GM23338 (cell line): ENCODE results near the gene MBNL1. TPM values are rescaled to one million over a fixed set of nuclear protein-coding genes. Genes with fewer than 3 reads are reported as not detected.

Source experiments
- ATAC-seq: fragments of 200-7000 bp; cut with Tn5 transposase; 3 replicates; pipeline ENCODE4 v1.9.1; 2020
- DNase-seq: peaks from one replicate; pipeline ENCODE4 v3.0.0-alpha.2; 2015; ENCODE audit warnings: low spot score
- H2AFZ ChIP-seq: fragments of 200-600 bp; sonication (generic); 2 replicates; pipeline ENCODE4 v1.8.0; 2016; ENCODE audit warnings: antibody characterized with exemption, mild to moderate bottlenecking, moderate library complexity
- H3F3A ChIP-seq: fragments of 200-600 bp; sonication (generic); replicated peaks from 2 replicates; pipeline ENCODE4 v1.8.0; 2017; ENCODE audit warnings: antibody characterized with exemption, mixed run types, low read depth
- H3K27ac ChIP-seq: fragments of 200-600 bp; sonication (generic); 2 replicates; pipeline ENCODE4 v1.6.1; 2016; ENCODE audit warnings: low read depth
- H3K27me3 ChIP-seq: fragments of 200-600 bp; sonication (generic); 2 replicates; pipeline ENCODE4 v1.8.0; 2016; ENCODE audit warnings: mild to moderate bottlenecking, mixed run types, moderate library complexity; ENCODE audit not compliant: insufficient read depth
- H3K36me3 ChIP-seq: fragments of 200-600 bp; sonication (generic); 2 replicates; pipeline ENCODE4 v1.8.0; 2016; ENCODE audit warnings: mild to moderate bottlenecking; ENCODE audit not compliant: insufficient read depth
- H3K4me1 ChIP-seq: fragments of 200-600 bp; sonication (generic); 2 replicates; pipeline ENCODE4 v1.8.0; 2016; ENCODE audit warnings: mild to moderate bottlenecking, moderate library complexity; ENCODE audit not compliant: insufficient read depth
- H3K4me2 ChIP-seq: fragments of 200-600 bp; sonication (generic); 2 replicates; pipeline ENCODE4 v1.7.1; 2017; ENCODE audit warnings: mixed run types
- H3K4me3 ChIP-seq: fragments of 200-600 bp; sonication (generic); 2 replicates; pipeline ENCODE4 v1.6.1; 2016; ENCODE audit warnings: mixed run types
- H3K79me2 ChIP-seq: fragments of 200-600 bp; sonication (generic); replicated peaks from 2 replicates; pipeline ENCODE4 v1.8.0; 2017; ENCODE audit warnings: mild to moderate bottlenecking; ENCODE audit not compliant: insufficient read depth
- H3K9me2 ChIP-seq: fragments of 200-600 bp; sonication (generic); 2 replicates; pipeline ENCODE4 v1.8.0; 2017; ENCODE audit not compliant: insufficient read depth
- H4K20me1 ChIP-seq: fragments of 200-600 bp; sonication (generic); replicated peaks from 2 replicates; pipeline ENCODE4 v1.8.0; 2017; ENCODE audit warnings: mild to moderate bottlenecking; ENCODE audit not compliant: insufficient read depth
- H3K27ac Mint-ChIP-seq: 2 replicates; pipeline ENCODE4 v1.8.0; 2020; ENCODE audit warnings: inconsistent platforms, mild to moderate bottlenecking, moderate library complexity, mixed read lengths
- H3K27me3 Mint-ChIP-seq: 3 replicates; pipeline ENCODE4 v1.8.0; 2022; ENCODE audit warnings: low read depth, mild to moderate bottlenecking, moderate library complexity, mixed read lengths, inconsistent platforms; ENCODE audit not compliant: insufficient read depth, poor library complexity
- H3K36me3 Mint-ChIP-seq: 3 replicates; pipeline ENCODE4 v1.8.0; 2021; ENCODE audit warnings: low read depth, mild to moderate bottlenecking, inconsistent platforms, moderate library complexity, mixed read lengths
- H3K4me1 Mint-ChIP-seq: 3 replicates; pipeline ENCODE4 v1.8.0; 2020; ENCODE audit warnings: mild to moderate bottlenecking, inconsistent platforms, mixed read lengths
- H3K4me3 Mint-ChIP-seq: 3 replicates; pipeline ENCODE4 v1.8.0; 2021; ENCODE audit warnings: moderate library complexity, mild to moderate bottlenecking, inconsistent platforms, mixed read lengths
- H3K9me3 Mint-ChIP-seq: 3 replicates; pipeline ENCODE4 v1.8.0; 2020; ENCODE audit warnings: moderate library complexity, mild to moderate bottlenecking, inconsistent platforms, mixed read lengths
- CREB1 ChIP-seq: fragments of 250-450 bp; sonication (Bioruptor Pico); IDR thresholded peaks from 2 replicates; pipeline ENCODE4 v1.5.0; 2020; ENCODE audit warnings: low read depth, mild to moderate bottlenecking, moderate library complexity
- CTCF ChIP-seq, 2 experiments: fragments of 200-600 bp in 1 of 2; sonication (generic) in 1 of 2; conservative IDR thresholded peaks; 2 replicates each; pipeline versions ENCODE4 v1.5.1 to v1.6.1; 2016 to 2017; ENCODE audit warnings: antibody characterized with exemption in 2 of 2, low read depth in 2 of 2, mild to moderate bottlenecking in 2 of 2, moderate library complexity in 1 of 2
- ETS1 ChIP-seq: IDR thresholded peaks from 2 replicates; pipeline ENCODE4 v1.6.1; 2016; ENCODE audit warnings: antibody characterized with exemption
- EZH2 ChIP-seq: fragments of 200-600 bp; sonication (generic); IDR thresholded peaks from one replicate; pipeline ENCODE4 v1.8.0; 2017; ENCODE audit warnings: antibody characterized with exemption, mild to moderate bottlenecking, low read depth; ENCODE audit not compliant: unreplicated experiment
- EZH2phosphoT487 ChIP-seq: fragments of 200-600 bp; sonication (generic); IDR thresholded peaks from one replicate; pipeline ENCODE4 v1.8.1; 2018; ENCODE audit warnings: antibody characterized with exemption; ENCODE audit not compliant: unreplicated experiment
- JUNB ChIP-seq: IDR thresholded peaks from one replicate; pipeline ENCODE4 v1.6.1; 2016; ENCODE audit warnings: antibody characterized with exemption; ENCODE audit not compliant: unreplicated experiment
- NANOG ChIP-seq: IDR thresholded peaks from 2 replicates; pipeline ENCODE4 v1.6.1; 2016; ENCODE audit warnings: antibody characterized with exemption, borderline replicate concordance
- POLR2AphosphoS5 ChIP-seq: IDR thresholded peaks from 2 replicates; pipeline ENCODE4 v1.6.1; 2016; ENCODE audit warnings: antibody characterized with exemption, low read depth
- STAT1 ChIP-seq: IDR thresholded peaks from one replicate; pipeline ENCODE4 v1.6.1; 2016; ENCODE audit warnings: antibody characterized with exemption; ENCODE audit not compliant: unreplicated experiment
- ZNF114 ChIP-seq: fragments of 250-450 bp; sonication (Bioruptor Pico); IDR thresholded peaks from 2 replicates; pipeline ENCODE4 v1.5.0; 2020; ENCODE audit warnings: mild to moderate bottlenecking, moderate library complexity
- ZNF331 ChIP-seq: fragments of 250-450 bp; sonication (Bioruptor Pico); IDR thresholded peaks from 2 replicates; pipeline ENCODE4 v1.5.0; 2020; ENCODE audit warnings: low read depth, mild to moderate bottlenecking, moderate library complexity
- ZNF462 ChIP-seq: fragments of 250-450 bp; sonication (Bioruptor Pico); IDR thresholded peaks from 2 replicates; pipeline ENCODE4 v1.5.0; 2020; ENCODE audit warnings: mild to moderate bottlenecking, moderate library complexity
- polyA plus RNA-seq: library from polyadenylated mRNA; unstranded; fragments of >200 nt; fragmentation: Nextera tagmentation; extraction: Ambion mirVana; gene quantifications from 2 replicates; pipeline ENCODE4 v1.2.1, GENCODE V29; 2016
- total RNA-seq: library from RNA; depleted of rRNA; stranded (reverse); fragments of >200 nt; shearing (Covaris generic); gene quantifications from 2 replicates; pipeline ENCODE4 v1.2.3, GENCODE V29; 2014
- TF ChIP-seq, protein P1 (sequence below): IDR thresholded peaks from one replicate; pipeline ENCODE4 v1.6.1; 2018; ENCODE audit warnings: antibody characterized with exemption; ENCODE audit not compliant: unreplicated experiment

The MBNL1 gene
- total and polyA plus RNA-seq, 2 experiments from 2014 or later: 9.4 to 23.2 TPM

DNA sequence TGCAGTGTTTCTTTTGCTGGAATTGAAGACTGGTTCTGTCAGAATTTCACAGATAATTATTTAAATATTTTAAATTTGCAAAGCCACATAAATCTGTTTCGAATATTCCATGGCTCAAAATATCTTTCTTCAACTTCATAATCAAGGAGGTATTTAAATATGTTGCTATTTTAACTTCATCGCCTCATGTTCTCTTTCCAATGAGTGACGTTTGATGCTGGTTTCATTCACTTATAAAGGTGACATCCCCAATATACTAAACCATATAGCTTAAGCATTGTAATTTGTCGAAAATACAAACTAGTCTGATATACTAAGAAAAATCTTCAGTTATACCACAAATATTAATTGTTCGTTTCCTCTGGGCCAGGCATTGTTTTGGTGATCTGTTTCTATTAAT lies 22.5 kb downstream of the MBNL1 start:
- Histone ChIP-seq H3K4me1 (peaks cover 11% of the 10 kb centered on the region; the same call in 1 of the 2 replicates), H3K79me2 (peaks cover 88% of the 10 kb centered on the region), H2AFZ (no peak overlapping the region), H3K4me3 (no peak overlapping the region), H3K36me3 (no peaks in the 10 kb centered on the region), H3K9me2 (no peaks in the 10 kb centered on the region), H3F3A (no peaks in the 10 kb centered on the region), H3K4me2 (no peak overlapping the region), H3K27ac (no peak overlapping the region), H4K20me1 (0 out of 2 replicates have a peak, but pooled peaks cover 2% of the 10 kb centered on the region), H3K27me3 (no peaks in the 10 kb centered on the region)
- no peak for DNase-seq
- Mint-ChIP-seq H3K9me3 (no peaks in the 10 kb centered on the region), H3K27ac (no peak overlapping the region), H3K27me3 (no peaks in the 10 kb centered on the region), H3K4me1 (peaks cover 27% of the 10 kb centered on the region), H3K36me3 (no peaks in the 10 kb centered on the region), H3K4me3 (no peak overlapping the region)
- no peak for ATAC-seq
- TF ChIP-seq CREB1: no peak
- TF ChIP-seq, protein P1, sequence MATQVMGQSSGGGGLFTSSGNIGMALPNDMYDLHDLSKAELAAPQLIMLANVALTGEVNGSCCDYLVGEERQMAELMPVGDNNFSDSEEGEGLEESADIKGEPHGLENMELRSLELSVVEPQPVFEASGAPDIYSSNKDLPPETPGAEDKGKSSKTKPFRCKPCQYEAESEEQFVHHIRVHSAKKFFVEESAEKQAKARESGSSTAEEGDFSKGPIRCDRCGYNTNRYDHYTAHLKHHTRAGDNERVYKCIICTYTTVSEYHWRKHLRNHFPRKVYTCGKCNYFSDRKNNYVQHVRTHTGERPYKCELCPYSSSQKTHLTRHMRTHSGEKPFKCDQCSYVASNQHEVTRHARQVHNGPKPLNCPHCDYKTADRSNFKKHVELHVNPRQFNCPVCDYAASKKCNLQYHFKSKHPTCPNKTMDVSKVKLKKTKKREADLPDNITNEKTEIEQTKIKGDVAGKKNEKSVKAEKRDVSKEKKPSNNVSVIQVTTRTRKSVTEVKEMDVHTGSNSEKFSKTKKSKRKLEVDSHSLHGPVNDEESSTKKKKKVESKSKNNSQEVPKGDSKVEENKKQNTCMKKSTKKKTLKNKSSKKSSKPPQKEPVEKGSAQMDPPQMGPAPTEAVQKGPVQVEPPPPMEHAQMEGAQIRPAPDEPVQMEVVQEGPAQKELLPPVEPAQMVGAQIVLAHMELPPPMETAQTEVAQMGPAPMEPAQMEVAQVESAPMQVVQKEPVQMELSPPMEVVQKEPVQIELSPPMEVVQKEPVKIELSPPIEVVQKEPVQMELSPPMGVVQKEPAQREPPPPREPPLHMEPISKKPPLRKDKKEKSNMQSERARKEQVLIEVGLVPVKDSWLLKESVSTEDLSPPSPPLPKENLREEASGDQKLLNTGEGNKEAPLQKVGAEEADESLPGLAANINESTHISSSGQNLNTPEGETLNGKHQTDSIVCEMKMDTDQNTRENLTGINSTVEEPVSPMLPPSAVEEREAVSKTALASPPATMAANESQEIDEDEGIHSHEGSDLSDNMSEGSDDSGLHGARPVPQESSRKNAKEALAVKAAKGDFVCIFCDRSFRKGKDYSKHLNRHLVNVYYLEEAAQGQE: no peak
- no peak for TF ChIP-seq POLR2AphosphoS5
- TF ChIP-seq ZNF462 (CRISPR knock-in tag): no peak
- no peak for TF ChIP-seq ZNF114 (CRISPR knock-in tag)
- no peak for TF ChIP-seq JUNB
- TF ChIP-seq CTCF (conservative IDR thresholded peaks at IDR 0.05; ENCODE audit: low read depth in 2 of 2): no peak
- no peak for TF ChIP-seq NANOG
- TF ChIP-seq ETS1: no peak
- TF ChIP-seq STAT1: no peak
- no peak for TF ChIP-seq ZNF331 (CRISPR knock-in tag)
- TF ChIP-seq EZH2phosphoT487: no peak
- no peak for TF ChIP-seq EZH2
